ENCODE results near the gene TMEM45A.

GRCh38 chr3:100588251-100588650, 95.8 kb downstream of the TMEM45A start:
- no peak for TF ChIP-seq CTCF (IDR thresholded peaks at IDR 0.05 in 4 of 5, conservative IDR thresholded peaks at IDR 0.05 in 1 of 5)
- no peak for TF ChIP-seq POLR2A (IDR thresholded peaks at IDR 0.05)
